ENCODE data around the gene TCN1.
"Not testable (repeated sequence)": the region's sequence is repeated elsewhere in the genome, so short reads cannot be mapped to it uniquely, and the experiment has no call there.

Gene TCN1

GRCh38 chr11:59866397-59866796, at the start of gene TCN1:
TCN1 (minus strand) TSS chr11:59866487; CDS start chr11:59866470, 17 bp downstream.
- peak; percentile 32 to 52 for DNase-seq

- DNase-seq = not testable (repeated sequence)
Measured at GRCh38 chr11:59903569-59903968, 37.3 kb upstream of the TCN1 start.

- DNase-seq = peak; percentile 48 to 53
Measured at GRCh38 chr11:59901306-59901705, 35.0 kb upstream of the TCN1 start.

- DNase-seq = no peak
Measured at GRCh38 chr11:59900366-59901126, 34.3 kb upstream of the TCN1 start.

- DNase-seq = peak in 1 of 2 experiments; percentile 6
Measured at GRCh38 chr11:59899532-59899931, 33.2 kb upstream of the TCN1 start.

GRCh38 chr11:59898650-59899049, 32.4 kb upstream of the TCN1 start:
- no peak for DNase-seq

- no peak for DNase-seq
Measured at GRCh38 chr11:59898046-59898445, 31.8 kb upstream of the TCN1 start.

GRCh38 chr11:59894616-59895015, 28.3 kb upstream of the TCN1 start:
- no peak for DNase-seq

GRCh38 chr11:59891781-59892181, 25.5 kb upstream of the TCN1 start:
- DNase-seq = no peak

GRCh38 chr11:59887156-59887555, 20.9 kb upstream of the TCN1 start:
- not testable (repeated sequence) for DNase-seq

GRCh38 chr11:59883597-59883996, 17.3 kb upstream of the TCN1 start:
- no peak for DNase-seq

- no peak for DNase-seq
Measured at GRCh38 chr11:59879567-59879966, 13.3 kb upstream of the TCN1 start.

GRCh38 chr11:59878575-59878974, 12.3 kb upstream of the TCN1 start, which contains the start of gene OOSP3:
OOSP3 (plus strand) TSS chr11:59878782; CDS start chr11:59878809, 27 bp downstream.
- DNase-seq = no peak

- no peak for DNase-seq
Measured at GRCh38 chr11:59877784-59878183, 11.5 kb upstream of the TCN1 start.

GRCh38 chr11:59877325-59877724, 11.0 kb upstream of the TCN1 start:
- no peak for DNase-seq

GRCh38 chr11:59875856-59876519, 9.7 kb upstream of the TCN1 start:
- DNase-seq = no peak

- no peak for DNase-seq
Measured at GRCh38 chr11:59872076-59872475, 5.8 kb upstream of the TCN1 start.

- no peak for DNase-seq
Measured at GRCh38 chr11:59867946-59868345, 1.7 kb upstream of the TCN1 start.

- DNase-seq = no peak
Measured at GRCh38 chr11:59866836-59867235, 549 bp upstream of the TCN1 start.

- no peak for DNase-seq
Measured at GRCh38 chr11:59865031-59865430, 1.3 kb downstream of the TCN1 start.

GRCh38 chr11:59862252-59862651, 4.0 kb downstream of the TCN1 start:
- DNase-seq = no peak

- peak; percentile 20 to 34 for DNase-seq
Measured at GRCh38 chr11:59859673-59860072, 6.6 kb downstream of the TCN1 start.

- DNase-seq = peak; percentile 2 to 10
Measured at GRCh38 chr11:59857439-59858434, 8.6 kb downstream of the TCN1 start.
